GM12878 (cell line): ENCODE data around the gene NAA10. TPM values are rescaled to one million over a fixed set of nuclear protein-coding genes. Genes with fewer than 3 reads are reported as not detected.
A peak's percentile ranks its signal among the peaks of the same experiment; 100 is the strongest.

ENCODE experiments used
- ATAC-seq: fragments of 200-7000 bp; cut with Tn5 transposase; 3 replicates; pipeline ENCODE4 v1.9.1; 2020; ENCODE audit warnings: mild to moderate bottlenecking, moderate library complexity
- BruUV-seq: library from RNA; stranded (reverse); fragments of 400-500 nt; replicated peaks from 2 replicates; lab custom pipeline; 2021; lab: Mats Ljungman, UMichigan
- CTCF ChIA-PET: fragments of 300-600 bp; sonication (Branson Sonifier 250); formaldehyde crosslinking; extraction: SDS; loops from one replicate; lab custom pipeline; 2021; ENCODE audit warnings: inconsistent platforms; lab: Yijun Ruan, JAX
- POLR2A ChIA-PET: fragments of 350-600 bp; formaldehyde crosslinking; extraction: SDS; loops from one replicate; lab custom pipeline; 2021; ENCODE audit warnings: inconsistent platforms; lab: Charles Lee
- RAD21 ChIA-PET: fragments of 300-600 bp; sonication (Branson Sonifier 250); formaldehyde crosslinking; loops from one replicate; lab custom pipeline; 2023; ENCODE audit warnings: antibody characterized with exemption; ENCODE audit not compliant: unreplicated experiment; lab: Charles Lee
- SMC1A ChIA-PET: fragments of 300-600 bp; sonication (Branson Sonifier 250); formaldehyde crosslinking; loops from one replicate; lab custom pipeline; 2023; ENCODE audit not compliant: unreplicated experiment, uncharacterized antibody; lab: Charles Lee
- DNase-seq: peaks from one replicate; pipeline ENCODE4 v3.0.0-alpha.2; 2011; ENCODE audit warnings: low read depth, low spot score
- FAIRE-seq: peaks from 3 replicates; lab custom pipeline; 2011; peaks lifted over from hg19 to GRCh38; lab: Jason Lieb, UNC
- H2AFZ ChIP-seq: 2 replicates; pipeline ENCODE4 v1.6.0; 2011; ENCODE audit warnings: low read depth, low read length, control low read depth; ENCODE audit not compliant: control insufficient read depth
- H3K27ac ChIP-seq: 2 replicates; pipeline ENCODE4 v1.5.1; 2011; ENCODE audit warnings: control low read depth; ENCODE audit not compliant: control insufficient read depth, insufficient read depth
- H3K27me3 ChIP-seq, 2 experiments: replicated peaks in 1 of 2; 2 replicates each; pipeline versions ENCODE4 v1.6.0 to v1.6.1; 2011; ENCODE audit warnings: low read length in 1 of 2; ENCODE audit not compliant: control insufficient read depth in 2 of 2, insufficient read depth in 2 of 2
- H3K36me3 ChIP-seq, 2 experiments: 2 replicates each; pipeline ENCODE4 v1.5.1; 2011; ENCODE audit warnings: low read length in 1 of 2; ENCODE audit not compliant: control insufficient read depth in 2 of 2, insufficient read depth in 2 of 2
- H3K4me1 ChIP-seq: 2 replicates; pipeline ENCODE4 v1.6.1; 2011; ENCODE audit warnings: mild to moderate bottlenecking, low read length, moderate library complexity, mixed read lengths; ENCODE audit not compliant: control insufficient read depth, insufficient read depth
- H3K4me2 ChIP-seq: 2 replicates; pipeline ENCODE4 v1.6.0; 2011; ENCODE audit warnings: control low read depth; ENCODE audit not compliant: control insufficient read depth, insufficient read depth
- H3K4me3 ChIP-seq: fragments of 200-600 bp; sonication (generic); 2 replicates; pipeline ENCODE4 v1.5.1; 2016
- H3K79me2 ChIP-seq: 2 replicates; pipeline ENCODE4 v1.6.0; 2011; ENCODE audit warnings: low read length; ENCODE audit not compliant: control insufficient read depth, insufficient read depth
- H3K9ac ChIP-seq: 2 replicates; pipeline ENCODE4 v1.8.0; 2011; ENCODE audit warnings: low read length, control low read depth, mixed read lengths; ENCODE audit not compliant: control insufficient read depth, insufficient read depth
- H3K9me3 ChIP-seq: replicated peaks from 3 replicates; pipeline ENCODE4 v1.5.1; 2011; ENCODE audit warnings: mild to moderate bottlenecking, low read length; ENCODE audit not compliant: control insufficient read depth, insufficient read depth
- H4K20me1 ChIP-seq: 2 replicates; pipeline ENCODE4 v1.6.0; 2011; ENCODE audit not compliant: control insufficient read depth, insufficient read depth
- ELK1 ChIP-seq: IDR thresholded peaks from 2 replicates; pipeline ENCODE4 v1.6.1; 2012; ENCODE audit warnings: low read depth, low read length, improper control_type of control experiment
- FOXK2 ChIP-seq: fragments of 450-650 bp; IDR thresholded peaks from 2 replicates; pipeline ENCODE4 v1.6.1; 2017; ENCODE audit warnings: mild to moderate bottlenecking, moderate library complexity
- HDAC6 ChIP-seq: fragments of 200-600 bp; sonication (generic); IDR thresholded peaks from one replicate; pipeline ENCODE4 v1.8.0; 2017; ENCODE audit warnings: antibody characterized with exemption; ENCODE audit not compliant: unreplicated experiment
- IKZF1 ChIP-seq: fragments of 450-650 bp; conservative IDR thresholded peaks from 2 replicates; pipeline ENCODE4 v1.6.1; 2017; ENCODE audit warnings: antibody characterized with exemption, mild to moderate bottlenecking
- IKZF2 ChIP-seq, 2 experiments: fragments of 450-650 bp; IDR thresholded peaks; 2 replicates each; pipeline ENCODE4 v1.6.1; 2017; ENCODE audit warnings: mild to moderate bottlenecking in 2 of 2, moderate library complexity in 2 of 2
- JUND ChIP-seq: IDR thresholded peaks from 2 replicates; pipeline ENCODE4 v1.6.1; 2012; ENCODE audit warnings: low read depth, mild to moderate bottlenecking, low read length, improper control_type of control experiment, moderate library complexity
- POU2F2 ChIP-seq: IDR thresholded peaks from 3 replicates; pipeline ENCODE4 v1.6.1; 2011; ENCODE audit warnings: low read depth, mild to moderate bottlenecking, low read length, borderline replicate concordance
- SIN3A ChIP-seq: IDR thresholded peaks from 2 replicates; pipeline ENCODE4 v1.6.1; 2012; ENCODE audit warnings: low read depth, low read length, improper control_type of control experiment
- SIX5 ChIP-seq: IDR thresholded peaks from 2 replicates; pipeline ENCODE4 v1.6.1; 2011; ENCODE audit warnings: mild to moderate bottlenecking, low read depth, low read length, moderate library complexity; ENCODE audit not compliant: severe bottlenecking
- SMC3 ChIP-seq: IDR thresholded peaks from 2 replicates; pipeline ENCODE4 v1.6.1; 2011; ENCODE audit warnings: low read length, improper control_type of control experiment, borderline replicate concordance
- SPI1 ChIP-seq: IDR thresholded peaks from 2 replicates; pipeline ENCODE4 v1.6.1; 2011; ENCODE audit warnings: low read depth, mild to moderate bottlenecking, low read length, moderate library complexity, borderline replicate concordance; ENCODE audit not compliant: insufficient read depth
- STAT3 ChIP-seq: IDR thresholded peaks from 2 replicates; pipeline ENCODE4 v1.6.1; 2011; ENCODE audit warnings: low read depth, low read length, improper control_type of control experiment
- YY1 ChIP-seq: IDR thresholded peaks from 2 replicates; pipeline ENCODE4 v1.6.1; 2011; ENCODE audit warnings: low read depth, mild to moderate bottlenecking, low read length
- WGBS: methylation state at CpG from one replicate; pipeline ENCODE4 v1.1.6; 2016; ENCODE audit warnings: low lambda C conversion rate; ENCODE audit not compliant: insufficient replicate concordance, insufficient coverage; ENCODE audit errors: missing lambda C conversion rate; 5-methylcytosine and 5-hydroxymethylcytosine counted together
- in situ Hi-C: fragments of 300-500 bp; cut with MboI; formaldehyde crosslinking; loops from 9 replicates; pipeline ENCODE4 v1.14.3; 2018; ENCODE audit warnings: mixed read lengths
- intact Hi-C: fragments of 100-400 bp; cut with micrococcal nuclease; formaldehyde crosslinking; loops from one replicate; pipeline ENCODE4 v1.14.2; 2022; ENCODE audit not compliant: unreplicated experiment
- polyA plus RNA-seq, 11 experiments: library from polyadenylated mRNA; depleted of rRNA in 4 of 11; unstranded in 6 of 11; stranded (reverse) in 5 of 11; fragments of >200 nt; fragmentation: Nextera tagmentation in 4 of 11; fragmentation: Illumina TruSeq in 1 of 11; extraction: Ambion mirVana in 4 of 11; extraction: Trizol in 1 of 11; gene quantifications; 1 replicate in 1 of 11; 2 replicates in 10 of 11; pipeline versions ENCODE4 v1.2.1 to v1.2.3, GENCODE V29; 2011 to 2016; ENCODE audit warnings: inconsistent platforms in 2 of 11, missing spikeins in 2 of 11, low read depth in 1 of 11
- total RNA-seq, 4 experiments: library from RNA; depleted of rRNA in 3 of 4; stranded (reverse); fragments of >200 nt in 3 of 4; fragmentation: Illumina TruSeq in 1 of 4; extraction: Trizol in 1 of 4; gene quantifications; 2 replicates each; pipeline versions ENCODE4 v1.2.1 to v1.2.3, GENCODE V29; 2013 to 2021
- TF ChIP-seq, protein P1 (sequence below): fragments of 450-650 bp; IDR thresholded peaks from 2 replicates; pipeline ENCODE4 v1.6.1; 2017; ENCODE audit warnings: mild to moderate bottlenecking, moderate library complexity
- TF ChIP-seq, protein P2 (sequence below): fragments of 450-650 bp; IDR thresholded peaks from 2 replicates; pipeline ENCODE4 v1.6.1; 2017; ENCODE audit warnings: mild to moderate bottlenecking

The NAA10 gene
- total and polyA plus RNA-seq, 10 of the 15 experiments (the other 5 are each of a cell fraction or from before 2014, with no cell fraction given): 7.9 to 212 (median 98.9) TPM

DNA sequence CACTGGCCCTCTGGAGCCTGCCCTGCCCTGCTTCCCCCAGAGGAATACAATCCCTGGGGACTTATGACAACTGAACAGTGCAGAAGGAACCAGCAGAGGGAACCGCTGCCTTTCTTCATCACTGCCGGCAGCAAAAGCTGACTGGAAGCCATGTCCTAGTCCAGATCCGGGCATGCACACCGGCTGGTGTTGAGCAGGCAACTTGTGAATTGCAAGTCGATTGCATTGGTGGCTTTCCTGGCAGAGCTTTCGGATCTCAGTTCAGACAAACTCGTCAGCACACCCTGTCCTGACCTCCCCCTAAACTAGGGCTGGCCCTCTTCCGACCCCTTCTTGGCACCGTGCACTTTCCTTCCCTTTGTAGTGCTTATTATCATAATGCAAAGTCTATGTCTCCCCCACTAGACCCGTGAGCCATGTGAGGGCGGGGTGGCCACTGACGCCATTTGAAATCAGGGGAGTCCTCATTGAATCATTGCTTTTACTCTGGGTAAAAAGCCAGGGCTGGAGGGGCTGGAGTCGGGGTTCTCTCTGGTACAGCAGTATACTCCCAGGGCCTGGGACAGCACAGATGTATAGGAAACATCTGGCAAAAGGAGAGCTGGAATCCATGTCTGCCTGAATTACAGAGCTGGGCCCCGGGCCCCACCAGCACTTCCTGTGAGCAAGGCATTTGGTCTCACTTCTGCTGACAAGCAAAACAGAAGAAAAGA lies 10.5 kb downstream of the NAA10 start:
- intact Hi-C loops (loop anchor here (1.0 kb wide), 1 partner anchor 23 kb away; no protein-coding TSS in a partner anchor), in situ Hi-C loops (loop anchor here (10.0 kb wide), 1 partner anchor 60 kb away; no protein-coding TSS in a partner anchor)
- Histone ChIP-seq H3K4me1 (peaks cover 9% of the 10 kb centered on the region; the same call in 1 of the 2 replicates), H3K27ac (peak overlapping the region; percentile 98), H3K4me3 (peak overlapping the region; percentile 74), H3K79me2 (peaks cover 38% of the 10 kb centered on the region), H3K4me2 (peak overlapping the region; percentile 93), H3K27me3 (no peaks in the 10 kb centered on the region), H3K36me3 (no peaks in the 10 kb centered on the region), H2AFZ (no peak overlapping the region; the same call in 1 of the 2 replicates), H4K20me1 (no peaks in the 10 kb centered on the region), H3K9ac (peak overlapping the region; percentile 97), H3K9me3 (no peaks in the 10 kb centered on the region; the same call in 2 of the 3 replicates)
- ChIA-PET RAD21 (interaction anchor here (1.0 to 6.2 kb wide), 11 partner anchors 10 to 130 kb away, joined by 3 to 59 read pairs (median 5); partner anchors contain the start of genes HCFC1, IDH3G, NAA10 and RENBP), SMC1A (interaction anchor here (0.7 to 5.5 kb wide), 6 partner anchors 11 to 44 kb away, joined by 3 to 61 read pairs (median 4); partner anchors contain the start of gene NAA10), CTCF (interaction anchor here (1.2 to 8.7 kb wide), 14 partner anchors 10 to 162 kb away, joined by 3 to 172 read pairs (median 4); partner anchors contain the start of genes IDH3G, NAA10, RENBP and SSR4), POLR2A (interaction anchor here (0.9 to 5.8 kb wide), 6 partner anchors 10 to 96 kb away, joined by 3 to 68 read pairs (median 5); partner anchors contain the start of genes HCFC1, IRAK1, NAA10 and RENBP)
- 25% methylated on average over 14 of the region's 14 CpGs for WGBS
- DNase-seq (no peak), FAIRE-seq (no peak), ATAC-seq (0 out of 3 replicates have a peak, but pooled peaks have one; percentile 1)
- BruUV-seq: no TSS peak
- TF ChIP-seq, protein P1, sequence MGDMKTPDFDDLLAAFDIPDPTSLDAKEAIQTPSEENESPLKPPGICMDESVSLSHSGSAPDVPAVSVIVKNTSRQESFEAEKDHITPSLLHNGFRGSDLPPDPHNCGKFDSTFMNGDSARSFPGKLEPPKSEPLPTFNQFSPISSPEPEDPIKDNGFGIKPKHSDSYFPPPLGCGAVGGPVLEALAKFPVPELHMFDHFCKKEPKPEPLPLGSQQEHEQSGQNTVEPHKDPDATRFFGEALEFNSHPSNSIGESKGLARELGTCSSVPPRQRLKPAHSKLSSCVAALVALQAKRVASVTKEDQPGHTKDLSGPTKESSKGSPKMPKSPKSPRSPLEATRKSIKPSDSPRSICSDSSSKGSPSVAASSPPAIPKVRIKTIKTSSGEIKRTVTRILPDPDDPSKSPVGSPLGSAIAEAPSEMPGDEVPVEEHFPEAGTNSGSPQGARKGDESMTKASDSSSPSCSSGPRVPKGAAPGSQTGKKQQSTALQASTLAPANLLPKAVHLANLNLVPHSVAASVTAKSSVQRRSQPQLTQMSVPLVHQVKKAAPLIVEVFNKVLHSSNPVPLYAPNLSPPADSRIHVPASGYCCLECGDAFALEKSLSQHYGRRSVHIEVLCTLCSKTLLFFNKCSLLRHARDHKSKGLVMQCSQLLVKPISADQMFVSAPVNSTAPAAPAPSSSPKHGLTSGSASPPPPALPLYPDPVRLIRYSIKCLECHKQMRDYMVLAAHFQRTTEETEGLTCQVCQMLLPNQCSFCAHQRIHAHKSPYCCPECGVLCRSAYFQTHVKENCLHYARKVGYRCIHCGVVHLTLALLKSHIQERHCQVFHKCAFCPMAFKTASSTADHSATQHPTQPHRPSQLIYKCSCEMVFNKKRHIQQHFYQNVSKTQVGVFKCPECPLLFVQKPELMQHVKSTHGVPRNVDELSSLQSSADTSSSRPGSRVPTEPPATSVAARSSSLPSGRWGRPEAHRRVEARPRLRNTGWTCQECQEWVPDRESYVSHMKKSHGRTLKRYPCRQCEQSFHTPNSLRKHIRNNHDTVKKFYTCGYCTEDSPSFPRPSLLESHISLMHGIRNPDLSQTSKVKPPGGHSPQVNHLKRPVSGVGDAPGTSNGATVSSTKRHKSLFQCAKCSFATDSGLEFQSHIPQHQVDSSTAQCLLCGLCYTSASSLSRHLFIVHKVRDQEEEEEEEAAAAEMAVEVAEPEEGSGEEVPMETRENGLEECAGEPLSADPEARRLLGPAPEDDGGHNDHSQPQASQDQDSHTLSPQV: no peak
- TF ChIP-seq JUND (no peak), SIX5 (no peak), SPI1 (peak; percentile 29; the same call in 1 of the 2 replicates), STAT3 (no peak), IKZF2 (IDR thresholded peaks at IDR 0.05) (0 out of 4 replicates have a peak, but pooled peaks of 1 of the 2 experiments have one; percentile 14), ELK1 (no peak), HDAC6 (no peak), SMC3 (peak; percentile 20; the same call in 1 of the 2 replicates), POU2F2 (no peak), SIN3A (no peak), FOXK2 (no peak), YY1 (peak; percentile 27; the same call in 1 of the 2 replicates), IKZF1 (0 out of 2 replicates have a peak, but pooled peaks have one; percentile 41)
- TF ChIP-seq, protein P2, sequence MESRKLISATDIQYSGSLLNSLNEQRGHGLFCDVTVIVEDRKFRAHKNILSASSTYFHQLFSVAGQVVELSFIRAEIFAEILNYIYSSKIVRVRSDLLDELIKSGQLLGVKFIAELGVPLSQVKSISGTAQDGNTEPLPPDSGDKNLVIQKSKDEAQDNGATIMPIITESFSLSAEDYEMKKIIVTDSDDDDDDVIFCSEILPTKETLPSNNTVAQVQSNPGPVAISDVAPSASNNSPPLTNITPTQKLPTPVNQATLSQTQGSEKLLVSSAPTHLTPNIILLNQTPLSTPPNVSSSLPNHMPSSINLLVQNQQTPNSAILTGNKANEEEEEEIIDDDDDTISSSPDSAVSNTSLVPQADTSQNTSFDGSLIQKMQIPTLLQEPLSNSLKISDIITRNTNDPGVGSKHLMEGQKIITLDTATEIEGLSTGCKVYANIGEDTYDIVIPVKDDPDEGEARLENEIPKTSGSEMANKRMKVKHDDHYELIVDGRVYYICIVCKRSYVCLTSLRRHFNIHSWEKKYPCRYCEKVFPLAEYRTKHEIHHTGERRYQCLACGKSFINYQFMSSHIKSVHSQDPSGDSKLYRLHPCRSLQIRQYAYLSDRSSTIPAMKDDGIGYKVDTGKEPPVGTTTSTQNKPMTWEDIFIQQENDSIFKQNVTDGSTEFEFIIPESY: no peak
